Activated CD4-positive, alpha-beta T cell treated with anti-CD3 and anti-CD28 coated beads, Interleukin-10, Interleukin-2, amounts not matched to agents 100 ng/mL and 50 ng/mL, durations not matched to agents 16 hours and 8 hours (primary cell): ENCODE data around the gene PAQR6.
A peak's percentile ranks its signal among the peaks of the same experiment; 100 is the strongest.

Source experiments
- DNase-seq: peaks from one replicate; pipeline ENCODE4 v3.0.0-alpha.2; 2020

Gene PAQR6

DNA sequence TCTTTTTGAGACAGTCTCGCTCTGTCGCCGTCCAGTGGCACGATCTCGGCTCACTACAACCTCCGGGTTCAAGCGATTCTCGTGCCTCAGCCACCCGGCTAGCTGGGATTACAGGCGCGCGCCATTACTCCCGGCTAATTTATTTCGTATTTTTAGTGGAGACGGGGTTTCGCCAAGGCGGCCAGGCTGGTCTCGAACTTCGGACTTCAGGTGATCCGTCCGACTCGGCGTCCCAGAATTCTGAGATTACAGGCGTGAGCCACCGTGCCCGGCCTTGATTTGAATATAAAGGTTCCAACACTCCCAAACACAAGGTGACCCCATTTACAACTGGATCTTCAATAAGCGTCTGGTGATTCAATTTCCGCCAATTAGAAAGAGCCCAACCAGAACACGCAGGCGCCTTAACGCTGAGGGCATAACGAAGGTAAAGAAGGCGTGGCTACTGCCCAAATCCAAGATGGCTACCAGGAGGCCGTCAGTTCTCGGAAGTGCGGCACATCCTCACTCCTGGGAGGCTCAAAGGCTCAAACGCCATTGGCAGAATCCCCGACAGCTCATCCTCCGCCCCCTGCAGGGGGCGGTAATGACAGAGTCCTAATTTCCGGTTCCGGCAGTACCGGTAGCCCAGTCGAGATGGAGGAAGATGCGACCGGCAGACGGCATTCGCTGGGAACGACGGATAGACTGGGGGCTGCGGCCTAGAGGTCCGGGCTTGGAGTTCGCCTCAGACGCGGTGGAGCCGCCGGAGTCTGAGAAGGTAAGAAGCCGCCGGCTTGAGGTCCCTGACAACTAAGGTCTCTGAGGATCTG lies 54.2 kb downstream of the PAQR6 start, which contains the start of gene SLC25A44:
Gene SLC25A44 (plus strand): TSS at position 617 of the 812 bp plus-strand sequence. CDS start 5,744 bp downstream, outside the sequence.
- DNase-seq: peak; percentile 99
